Spleen (tissue), 11 donors: ENCODE measurements around the gene IL1RAPL2. TPM values are rescaled to one million over a fixed set of nuclear protein-coding genes. Genes with fewer than 3 reads are reported as not detected.

ENCODE experiments used
- DNase-seq: peaks from one replicate; pipeline ENCODE4 v3.0.0-alpha.2; 2020
- H3K27ac ChIP-seq, 8 donors: fragments of 200-600 bp; sonication (generic) in 7 of 8; 1 replicate in 4 of 8; 2 replicates in 4 of 8; pipeline versions ENCODE4 v1.5.0 to v1.8.0; 2016 to 2021; ENCODE audit warnings: inconsistent platforms in 4 of 8, mild to moderate bottlenecking in 4 of 8, moderate library complexity in 1 of 8
- H3K27me3 ChIP-seq, 7 donors: fragments of 200-600 bp; sonication (generic) in 6 of 7; replicated peaks in 1 of 7; 1 replicate in 4 of 7; 2 replicates in 3 of 7; pipeline versions ENCODE4 v1.5.0 to v1.8.0; 2016 to 2021; ENCODE audit warnings: inconsistent platforms in 3 of 7, mild to moderate bottlenecking in 1 of 7
- H3K36me3 ChIP-seq, 6 donors: fragments of 200-600 bp; sonication (generic) in 5 of 6; 1 replicate in 4 of 6; 2 replicates in 2 of 6; pipeline versions ENCODE4 v1.5.0 to v1.8.0; 2016 to 2021; ENCODE audit warnings: inconsistent platforms in 2 of 6
- H3K4me1 ChIP-seq, 6 donors: fragments of 200-600 bp; sonication (generic) in 5 of 6; 1 replicate in 3 of 6; 2 replicates in 3 of 6; pipeline versions ENCODE4 v1.5.0 to v1.8.0; 2016 to 2021; ENCODE audit warnings: inconsistent platforms in 3 of 6
- H3K4me3 ChIP-seq, 8 donors: fragments of 200-600 bp; sonication (generic) in 7 of 8; 1 replicate in 4 of 8; 2 replicates in 4 of 8; pipeline versions ENCODE4 v1.5.0 to v1.8.0; 2016 to 2021; ENCODE audit warnings: inconsistent platforms in 4 of 8, mild to moderate bottlenecking in 4 of 8, moderate library complexity in 2 of 8
- H3K9me3 ChIP-seq, 8 donors: fragments of 200-600 bp; sonication (generic) in 7 of 8; 1 replicate in 4 of 8; 2 replicates in 4 of 8; pipeline versions ENCODE4 v1.5.0 to v1.8.0; 2016 to 2021; ENCODE audit warnings: inconsistent platforms in 4 of 8
- CTCF ChIP-seq, 11 experiments: fragments of 200-600 bp in 7 of 11; fragments of 450-650 bp in 4 of 11; sonication (generic) in 4 of 11; IDR thresholded peaks in 8 of 11; conservative IDR thresholded peaks in 3 of 11; 1 replicate in 7 of 11; 2 replicates in 4 of 11; pipeline versions ENCODE4 v1.4.0 to v1.8.0; 2016 to 2021; ENCODE audit warnings: antibody characterized with exemption in 11 of 11, inconsistent platforms in 4 of 11, mild to moderate bottlenecking in 1 of 11
- POLR2A ChIP-seq, 3 donors: fragments of 450-650 bp; IDR thresholded peaks; one replicate each; pipeline ENCODE4 v1.5.1; 2017; ENCODE audit warnings: antibody characterized with exemption in 3 of 3, mild to moderate bottlenecking in 1 of 3
- POLR2AphosphoS5 ChIP-seq, 3 donors: sonication (generic); formaldehyde crosslinking; IDR thresholded peaks; one replicate each; pipeline ENCODE4 v1.5.1; 2017; ENCODE audit warnings: antibody characterized with exemption in 3 of 3
- WGBS, 5 donors: extraction: QIAGEN DNeasy Blood & Tissue Kit in 3 of 5; methylation state at CpG; one replicate each; pipeline versions ENCODE4 v1.1.5 to v1.1.7; 2013 to 2018; 5-methylcytosine and 5-hydroxymethylcytosine counted together
- intact Hi-C: fragments of 100-400 bp; cut with DNase I; formaldehyde crosslinking; loops from one replicate; pipeline ENCODE4 v1.15.0; 2023; ENCODE audit warnings: low total_unique reads
- polyA plus RNA-seq, 3 donors: library from polyadenylated mRNA; stranded (reverse); fragments of 200-250 nt; gene quantifications; one replicate each; pipeline ENCODE4 v1.2.1, GENCODE V29; 2013
- total RNA-seq, 7 donors: library from RNA; depleted of rRNA in 3 of 7; stranded (reverse); fragments of >200 nt in 3 of 7; fragmentation: NEBNext Ultra II Directional in 4 of 7; extraction: Animal tissue kit (Norgen Biotek cat#: 25700) in 4 of 7; gene quantifications; one replicate each; pipeline versions ENCODE4 v1.1.0 to v1.2.1, GENCODE V29; 2016 to 2021
- donor health status: healthy with polysubstance abuse.
- donor health status: DM: no; HTN: no; CAD: no; lungs with moderate emphysema.
- donor health status: DM: no; HTN: no; CAD: no.
- donor health status: Bipolar disorder and iron deficiency.
- donor health status: healthy.
- donor health status: DM: no; HTN: no; CAD: no.
- donor health status: DM: yes; HTN: yes; CAD: no.

IL1RAPL2 gene
- total and polyA plus RNA-seq, 10 donors = not detected

GRCh38 chrX:105313596-105313995, 747.6 kb downstream of the IL1RAPL2 start:
- DNase-seq = no peak
- Histone ChIP-seq H3K9me3 (no peaks in the 10 kb centered on the region), H3K27ac (no peak overlapping the region), H3K4me1 (no peaks in the 10 kb centered on the region), H3K27me3 (no peaks in the 10 kb centered on the region), H3K36me3 (no peaks in the 10 kb centered on the region), H3K4me3 (no peak overlapping the region)
- TF ChIP-seq POLR2A (IDR thresholded peaks at IDR 0.05) (no peak), POLR2AphosphoS5 (IDR thresholded peaks at IDR 0.05) (no peak), CTCF (IDR thresholded peaks at IDR 0.05 in 8 of 11, conservative IDR thresholded peaks at IDR 0.05 in 3 of 11) (no peak)
- 45 to 81% (median 74%) methylated on average over 1 of the region's 1 CpG for WGBS, 5 donors
- intact Hi-C loops = no loop called here

- no peak for TF ChIP-seq CTCF (IDR thresholded peaks at IDR 0.05 in 8 of 11, conservative IDR thresholded peaks at IDR 0.05 in 3 of 11)
- no peak for TF ChIP-seq POLR2A (IDR thresholded peaks at IDR 0.05)
- no peak for TF ChIP-seq POLR2AphosphoS5 (IDR thresholded peaks at IDR 0.05)
- Histone ChIP-seq H3K4me3 (no peak overlapping the region), H3K27me3 (no peaks in the 10 kb centered on the region), H3K4me1 (no peaks in the 10 kb centered on the region), H3K36me3 (no peaks in the 10 kb centered on the region), H3K9me3 (no peaks in the 10 kb centered on the region), H3K27ac (no peak overlapping the region)
- WGBS, 5 donors = 88 to 97% (median 92%) methylated on average over 2 of the region's 2 CpGs
- intact Hi-C loops = no loop called here
- no peak for DNase-seq
Observed at GRCh38 chrX:105314458-105314857, 748.5 kb downstream of the IL1RAPL2 start.

GRCh38 chrX:105315248-105315647, 749.2 kb downstream of the IL1RAPL2 start:
- TF ChIP-seq CTCF (IDR thresholded peaks at IDR 0.05 in 8 of 11, conservative IDR thresholded peaks at IDR 0.05 in 3 of 11) (no peak), POLR2AphosphoS5 (IDR thresholded peaks at IDR 0.05) (no peak), POLR2A (IDR thresholded peaks at IDR 0.05) (no peak)
- WGBS, 5 donors = 73 to 89% (median 80%) methylated on average over 1 of the region's 1 CpG
- H3K9me3 ChIP-seq = no peaks in the 10 kb centered on the region
- DNase-seq = no peak
- H3K36me3 ChIP-seq = no peaks in the 10 kb centered on the region
- H3K27ac ChIP-seq = no peak overlapping the region
- intact Hi-C loops = no loop called here
- H3K4me1 ChIP-seq = no peaks in the 10 kb centered on the region
- H3K27me3 ChIP-seq = no peaks in the 10 kb centered on the region
- no peak overlapping the region for H3K4me3 ChIP-seq

GRCh38 chrX:105317117-105317516, 751.1 kb downstream of the IL1RAPL2 start:
- TF ChIP-seq POLR2A (IDR thresholded peaks at IDR 0.05) (no peak), CTCF (IDR thresholded peaks at IDR 0.05 in 8 of 11, conservative IDR thresholded peaks at IDR 0.05 in 3 of 11) (no peak), POLR2AphosphoS5 (IDR thresholded peaks at IDR 0.05) (no peak)
- Histone ChIP-seq H3K27ac (no peak overlapping the region), H3K4me3 (no peak overlapping the region), H3K27me3 (no peaks in the 10 kb centered on the region), H3K36me3 (no peaks in the 10 kb centered on the region), H3K4me1 (no peaks in the 10 kb centered on the region), H3K9me3 (no peaks in the 10 kb centered on the region)
- 71 to 89% (median 83%) methylated on average over 2 of the region's 2 CpGs for WGBS, 5 donors
- no peak for DNase-seq
- intact Hi-C loops = no loop called here
